IMR-90 (cell line): ENCODE measurements around the gene AMD1. TPM values are rescaled to one million over a fixed set of nuclear protein-coding genes. Genes with fewer than 3 reads are reported as not detected.
A peak's percentile ranks its signal among the peaks of the same experiment; 100 is the strongest.

ENCODE experiments used
- ATAC-seq: fragments of 200-7000 bp; cut with Tn5 transposase; 2 replicates; pipeline ENCODE4 v1.9.1; 2020; ENCODE audit warnings: low read depth, mild to moderate bottlenecking, moderate library complexity
- BruUV-seq: library from RNA; stranded (reverse); fragments of 400-500 nt; replicated peaks from 2 replicates; lab custom pipeline; 2021; lab: Mats Ljungman, UMichigan
- CTCF ChIA-PET: fragments of 300-600 bp; formaldehyde crosslinking; extraction: SDS; loops from one replicate; lab custom pipeline; 2021; ENCODE audit warnings: antibody characterized with exemption; lab: Yijun Ruan, JAX
- POLR2A ChIA-PET: fragments of 300-600 bp; sonication (Branson Sonifier 250); formaldehyde crosslinking; loops from one replicate; lab custom pipeline; 2022; ENCODE audit warnings: antibody characterized with exemption; ENCODE audit not compliant: unreplicated experiment; lab: Charles Lee
- DNase-seq: peaks from one replicate; pipeline ENCODE4 v3.0.0; 2013
- H2AFZ ChIP-seq: replicated peaks from 2 replicates; pipeline ENCODE3; 2013; ENCODE audit warnings: low read length, mild to moderate bottlenecking; ENCODE audit not compliant: poor library complexity
- H2AK5ac ChIP-seq: 2 replicates; pipeline ENCODE4 v1.6.1; 2013; ENCODE audit warnings: low read depth, low read length, inconsistent platforms
- H2AK9ac ChIP-seq: replicated peaks from 2 replicates; pipeline ENCODE3; 2013; ENCODE audit warnings: mild to moderate bottlenecking, low read depth, low read length, moderate library complexity; ENCODE audit not compliant: poor library complexity
- H2BK120ac ChIP-seq: 2 replicates; pipeline ENCODE4 v1.6.1; 2013; ENCODE audit warnings: low read depth, low read length, inconsistent platforms
- H2BK15ac ChIP-seq: 3 replicates; pipeline ENCODE4 v1.6.1; 2013; ENCODE audit warnings: low read depth, low read length, inconsistent platforms
- H2BK20ac ChIP-seq: 2 replicates; pipeline ENCODE4 v1.6.1; 2013; ENCODE audit warnings: low read depth, mild to moderate bottlenecking, inconsistent platforms, low read length, moderate library complexity
- H2BK5ac ChIP-seq: 2 replicates; pipeline ENCODE4 v1.6.1; 2013; ENCODE audit warnings: mild to moderate bottlenecking, low read depth, low read length, inconsistent platforms; ENCODE audit not compliant: poor library complexity, severe bottlenecking
- H3K14ac ChIP-seq: replicated peaks from 2 replicates; pipeline ENCODE4 v1.6.1; 2013; ENCODE audit warnings: low read depth, low read length, inconsistent platforms
- H3K18ac ChIP-seq: 2 replicates; pipeline ENCODE4 v1.6.1; 2013; ENCODE audit warnings: low read depth, low read length, control low read depth
- H3K23ac ChIP-seq: 2 replicates; pipeline ENCODE4 v1.6.1; 2013; ENCODE audit warnings: low read depth, low read length, inconsistent platforms
- H3K27ac ChIP-seq: 2 replicates; pipeline ENCODE4 v1.5.1; 2013; ENCODE audit warnings: mild to moderate bottlenecking, control low read depth, low read length; ENCODE audit not compliant: insufficient read depth
- H3K27me3 ChIP-seq: 2 replicates; pipeline ENCODE4 v1.6.1; 2013; ENCODE audit warnings: low read length; ENCODE audit not compliant: control insufficient read depth, insufficient read depth
- H3K36me3 ChIP-seq: 2 replicates; pipeline ENCODE4 v1.6.1; 2013; ENCODE audit warnings: low read length, mixed read lengths; ENCODE audit not compliant: control insufficient read depth, insufficient read depth
- H3K4ac ChIP-seq: 2 replicates; pipeline ENCODE4 v1.6.1; 2013; ENCODE audit warnings: low read depth, low read length, inconsistent platforms
- H3K4me1 ChIP-seq: 2 replicates; pipeline ENCODE4 v1.6.1; 2013; ENCODE audit warnings: low read length, mixed read lengths; ENCODE audit not compliant: control insufficient read depth, insufficient read depth
- H3K4me2 ChIP-seq: 2 replicates; pipeline ENCODE4 v1.6.1; 2013; ENCODE audit warnings: low read depth, mild to moderate bottlenecking, control low read depth, low read length, moderate library complexity
- H3K4me3 ChIP-seq: 2 replicates; pipeline ENCODE4 v1.5.1; 2013; ENCODE audit warnings: low read depth, mild to moderate bottlenecking, control low read depth, low read length, moderate library complexity; ENCODE audit not compliant: insufficient read depth
- H3K56ac ChIP-seq: 2 replicates; pipeline ENCODE4 v1.6.1; 2013; ENCODE audit warnings: low read length, inconsistent platforms; ENCODE audit not compliant: insufficient read depth; ENCODE audit errors: extremely low read depth
- H3K79me1 ChIP-seq, 2 experiments: 2 replicates each; pipeline ENCODE4 v1.6.1; 2013; ENCODE audit warnings: low read length in 2 of 2, inconsistent platforms in 1 of 2, low read depth in 1 of 2
- H3K9ac ChIP-seq: 2 replicates; pipeline ENCODE4 v1.6.1; 2013; ENCODE audit warnings: low read depth, low read length, control low read depth
- H3K9me1 ChIP-seq: 2 replicates; pipeline ENCODE4 v1.6.1; 2013; ENCODE audit warnings: low read length, inconsistent platforms; ENCODE audit not compliant: insufficient read depth
- H3K9me3 ChIP-seq: 2 replicates; pipeline ENCODE4 v1.6.1; 2013; ENCODE audit warnings: low read length; ENCODE audit not compliant: control insufficient read depth, insufficient read depth
- H4K20me1 ChIP-seq: 2 replicates; pipeline ENCODE4 v1.6.1; 2013; ENCODE audit warnings: low read length, inconsistent platforms; ENCODE audit not compliant: insufficient read depth
- H4K5ac ChIP-seq: 2 replicates; pipeline ENCODE4 v1.6.1; 2013; ENCODE audit warnings: mild to moderate bottlenecking, low read depth, low read length, control low read depth
- H4K8ac ChIP-seq, 2 experiments: 2 replicates each; pipeline ENCODE4 v1.6.1; 2013; ENCODE audit warnings: low read depth in 2 of 2, low read length in 2 of 2, control low read depth in 1 of 2, inconsistent platforms in 1 of 2
- H4K91ac ChIP-seq: 2 replicates; pipeline ENCODE4 v1.6.1; 2013; ENCODE audit warnings: low read depth, low read length, inconsistent platforms; ENCODE audit not compliant: insufficient read depth
- POLR2A ChIP-seq: IDR thresholded peaks from 2 replicates; pipeline ENCODE4 v1.6.1; 2012; ENCODE audit warnings: mild to moderate bottlenecking, low read depth, low read length
- RCOR1 ChIP-seq: IDR thresholded peaks from 2 replicates; pipeline ENCODE4 v1.6.1; 2012; ENCODE audit warnings: mild to moderate bottlenecking, low read length, improper control_type of control experiment; ENCODE audit not compliant: insufficient replicate concordance
- WGBS, 2 experiments: methylation state at CpG; one replicate each; pipeline versions ENCODE4 v1.1.5 to v1.1.7; 2013; ENCODE audit warnings: missing lambda C conversion rate in 2 of 2; ENCODE audit not compliant: insufficient read length in 1 of 2; ENCODE audit errors: extremely low coverage in 2 of 2; 5-methylcytosine and 5-hydroxymethylcytosine counted together
- dilution Hi-C: fragments of 300-500 bp; cut with HindIII; formaldehyde crosslinking; loops from one replicate; pipeline ENCODE4 v1.14.3; 2018; ENCODE audit warnings: low sequenced_read_pairs; ENCODE audit not compliant: unreplicated experiment
- in situ Hi-C: fragments of 300-500 bp; cut with MboI; formaldehyde crosslinking; loops from 3 replicates; pipeline ENCODE4 v1.14.3; 2019; ENCODE audit warnings: low sequenced_read_pairs, inconsistent platforms, mixed read lengths
- intact Hi-C: fragments of 100-400 bp; cut with micrococcal nuclease; formaldehyde crosslinking; loops from 2 replicates; pipeline ENCODE4 v1.10.0; 2022
- polyA plus RNA-seq, 3 experiments: library from polyadenylated mRNA; depleted of rRNA; stranded (reverse); fragments of >200 nt; gene quantifications; 2 replicates each; pipeline ENCODE4 v1.2.3, GENCODE V29; 2012; ENCODE audit warnings: low replicate concordance in 1 of 3
- total RNA-seq: library from RNA; depleted of rRNA; stranded (reverse); fragments of >200 nt; gene quantifications from 2 replicates; pipeline ENCODE4 v1.2.3, GENCODE V29; 2012

Gene AMD1
- total and polyA plus RNA-seq, 2 of the 4 experiments (the other 2 are of a cell fraction) = 32.2 to 65.8 TPM

GRCh38 chr6:110882824-110883554, 8.4 kb downstream of the AMD1 start (continued):
- TF ChIP-seq RCOR1 = no peak

- H3K18ac ChIP-seq = no peak overlapping the region
- POLR2A ChIA-PET = interaction anchor here (0.6 kb wide), 1 partner anchor 10 kb away, joined by 3 read pairs; the partner anchor contains the start of gene AMD1
- H2BK5ac ChIP-seq = peak overlapping the region; percentile 11
- TF ChIP-seq POLR2A = no peak
- peak overlapping the region; percentile 45; the same call in 1 of the 2 replicates for H3K27ac ChIP-seq
- no CpG with 5 or more reads among the region's 3 CpGs for WGBS, 2 experiments
- no peak overlapping the region for H2AFZ ChIP-seq
- no peak overlapping the region for H3K4ac ChIP-seq
- H3K4me3 ChIP-seq = no peak overlapping the region
- no peak overlapping the region for H2BK120ac ChIP-seq
- H3K9me3 ChIP-seq = no peaks in the 10 kb centered on the region
- H2BK20ac ChIP-seq = no peak overlapping the region
- H4K91ac ChIP-seq = no peak overlapping the region
- no peak overlapping the region for H4K5ac ChIP-seq
- H3K9me1 ChIP-seq = peaks cover 9% of the 10 kb centered on the region; the same call in 1 of the 2 replicates
- dilution Hi-C loops = no loop called here
- H4K20me1 ChIP-seq = peaks cover 91% of the 10 kb centered on the region
- no peak overlapping the region for H2BK15ac ChIP-seq
- DNase-seq (no peak), ATAC-seq (no peak)
- H3K4me2 ChIP-seq = no peak overlapping the region
- H4K8ac ChIP-seq = no peak overlapping the region
- H3K9ac ChIP-seq = no peak overlapping the region
- H2AK9ac ChIP-seq = no peak overlapping the region
- in situ Hi-C loops = loop anchor here (5.0 kb wide), 2 partner anchors 202 to 352 kb away; no protein-coding TSS in a partner anchor
- no peak overlapping the region for H2AK5ac ChIP-seq
- no peaks in the 10 kb centered on the region for H3K27me3 ChIP-seq
- intact Hi-C loops = no loop called here
- no peak overlapping the region for H3K56ac ChIP-seq
- no peaks in the 10 kb centered on the region; the same call in 1 of the 2 replicates for H3K36me3 ChIP-seq
- CTCF ChIA-PET = no interaction called here
- no TSS peak for BruUV-seq
- H3K14ac ChIP-seq = no peak overlapping the region; the same call in 1 of the 2 replicates
- peaks cover 0 to 30% of the 10 kb centered on the region in 2 experiments; a peak in 2 of 4 replicates for H3K79me1 ChIP-seq
- H3K4me1 ChIP-seq = peaks cover 16% of the 10 kb centered on the region
- no peak overlapping the region for H3K23ac ChIP-seq
These were observed 9.7 kb downstream of the AMD1 start for GRCh38 chr6:110884321-110884720.
